DMS 273 (cell line): Measurements from ENCODE around the gene IL22.
A peak's percentile ranks its signal among the peaks of the same experiment; 100 is the strongest.

Source experiments
- DNase-seq: peaks from one replicate; lab custom pipeline; 2025; ENCODE audit not compliant: unreplicated experiment; lab: John Stamatoyannopoulos, UW

IL22 gene

DNA sequence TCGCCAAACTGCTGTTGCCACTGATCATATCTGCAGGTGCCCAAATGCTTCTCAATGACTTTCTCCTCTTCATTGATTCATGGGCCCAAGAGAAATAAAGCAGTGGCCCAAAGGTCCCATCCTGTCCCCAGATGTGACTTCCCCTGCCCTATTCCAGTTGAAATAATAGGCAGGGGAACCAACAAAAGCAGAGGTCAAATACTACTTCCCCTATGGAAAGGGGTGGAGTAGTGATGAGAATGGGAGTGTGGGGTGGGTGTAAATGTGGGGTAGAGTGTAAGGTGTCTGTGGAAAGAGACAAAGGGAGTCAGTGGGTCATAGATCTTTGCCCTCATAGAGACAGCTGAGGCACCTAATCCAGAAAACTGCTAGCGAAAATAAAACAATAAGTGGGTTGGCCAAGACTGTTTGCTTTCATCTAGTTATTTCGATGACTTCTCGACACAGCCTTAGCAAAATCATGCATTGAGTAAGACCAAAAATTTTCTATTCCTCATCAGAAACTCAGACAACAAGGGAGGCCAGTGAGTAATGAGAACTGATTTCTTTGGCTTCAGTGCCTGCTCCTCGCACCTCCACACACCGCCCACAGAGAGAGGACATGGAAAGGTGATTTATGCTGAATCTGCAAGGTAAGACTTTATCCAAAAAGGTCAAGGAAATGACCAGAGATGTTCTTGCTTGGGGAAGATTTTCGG is 10.9 kb upstream of the IL22 start:
- DNase-seq: no peak

DNA sequence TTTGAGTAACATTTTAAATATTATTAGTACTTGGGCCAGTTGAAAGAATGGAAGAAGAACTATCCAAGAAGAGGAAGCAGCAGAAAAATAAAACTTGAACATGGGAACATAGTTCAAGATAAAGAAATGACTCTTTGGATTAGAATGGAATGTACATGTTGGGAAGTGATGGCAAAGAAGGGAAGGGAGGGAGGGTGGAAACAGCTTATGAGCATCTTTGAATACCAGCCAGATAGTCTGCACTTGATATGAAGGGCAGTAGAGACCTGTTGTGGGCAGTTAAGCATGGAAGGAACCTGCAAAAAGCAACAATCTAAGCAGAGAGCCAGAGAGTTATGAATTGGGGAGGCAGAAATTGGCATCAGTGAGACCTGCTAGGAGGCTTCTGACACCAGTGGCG is 10.0 kb upstream of the IL22 start:
- no peak for DNase-seq

DNA sequence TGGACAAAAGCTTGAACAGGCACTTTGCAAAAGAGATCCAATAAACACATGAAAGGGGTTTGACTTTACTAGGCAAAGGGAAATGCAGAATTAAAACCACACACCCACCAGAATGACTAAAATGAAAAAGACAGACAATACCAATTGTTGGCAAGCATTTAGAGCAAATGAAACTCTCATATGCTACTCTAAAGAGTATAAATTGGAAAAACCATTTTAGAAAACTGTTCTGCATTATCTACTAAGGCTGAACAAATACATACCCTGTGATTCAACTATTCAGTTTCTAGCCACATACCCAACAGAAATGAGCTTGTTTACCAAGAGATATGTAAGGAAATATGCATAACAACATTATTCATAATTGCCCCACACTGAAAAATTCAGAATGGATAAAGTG is 8.5 kb upstream of the IL22 start:
- no peak for DNase-seq

DNA sequence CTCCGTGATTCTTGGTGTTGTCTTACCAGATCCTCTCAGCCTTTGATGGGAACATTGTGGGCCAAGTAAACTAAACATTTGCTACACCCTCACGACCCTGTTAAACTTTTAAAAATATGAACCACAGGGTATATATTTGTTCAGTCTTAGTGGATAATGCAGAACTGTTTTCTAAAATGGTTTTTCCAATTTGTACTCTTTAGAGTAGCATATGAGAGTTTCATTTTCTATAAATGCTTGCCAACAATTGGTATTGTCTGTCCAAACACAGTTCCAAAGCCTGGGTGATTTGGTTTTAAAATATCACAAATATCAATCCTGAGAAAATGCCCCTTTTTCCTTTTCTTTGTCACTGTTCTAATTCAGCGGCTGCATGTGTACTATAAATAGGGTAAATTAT is 6.7 kb upstream of the IL22 start:
- DNase-seq: no peak

DNA sequence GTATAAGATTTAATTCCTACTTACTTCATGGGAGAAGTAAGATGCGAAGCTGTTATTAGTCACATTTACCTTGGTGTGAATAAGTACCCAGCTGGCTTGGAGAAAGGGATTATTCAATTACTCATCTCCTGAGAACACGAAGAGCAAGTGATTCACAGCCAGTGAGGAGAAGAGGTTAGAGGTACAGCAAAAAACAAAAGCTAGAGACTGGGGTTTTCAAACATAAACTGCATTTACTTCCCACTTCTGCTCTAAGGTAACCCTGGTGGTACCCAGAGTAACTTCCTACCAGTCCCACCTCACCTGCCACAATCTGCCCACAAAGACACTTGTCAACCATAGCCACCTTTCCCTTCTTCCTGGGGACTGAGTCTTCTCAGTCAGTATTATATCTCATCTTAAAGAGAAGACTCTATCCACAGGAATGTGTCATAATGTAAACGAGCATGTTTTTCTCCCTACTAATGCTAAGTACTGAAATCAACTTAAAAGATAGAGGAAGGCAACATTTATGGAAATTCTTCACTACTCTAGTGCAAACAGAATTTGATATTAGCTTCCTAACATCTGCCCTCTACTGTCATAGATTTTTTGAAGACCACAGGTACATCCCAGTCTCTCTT is 6.0 kb upstream of the IL22 start:
- no peak for DNase-seq

DNA sequence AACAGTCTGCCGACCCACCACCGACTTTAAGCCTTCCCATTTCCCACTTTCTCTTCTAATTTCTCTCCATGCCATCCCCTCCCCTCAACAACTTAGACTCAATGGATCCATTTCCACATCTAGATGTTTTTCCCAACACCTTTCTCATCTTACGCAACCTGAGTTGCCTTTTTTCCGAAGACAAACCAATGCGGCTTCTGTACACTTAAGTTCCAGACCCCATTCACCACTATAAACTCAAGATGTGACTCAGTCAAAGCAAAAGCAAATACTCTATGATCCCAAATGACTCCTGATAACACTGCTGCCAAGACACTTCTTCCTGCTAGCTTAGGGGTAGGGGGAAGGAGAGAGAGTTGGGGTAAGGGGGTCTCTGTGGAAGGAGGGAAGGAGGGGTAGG is 1.3 kb downstream of the IL22 start:
- no peak for DNase-seq

DNA sequence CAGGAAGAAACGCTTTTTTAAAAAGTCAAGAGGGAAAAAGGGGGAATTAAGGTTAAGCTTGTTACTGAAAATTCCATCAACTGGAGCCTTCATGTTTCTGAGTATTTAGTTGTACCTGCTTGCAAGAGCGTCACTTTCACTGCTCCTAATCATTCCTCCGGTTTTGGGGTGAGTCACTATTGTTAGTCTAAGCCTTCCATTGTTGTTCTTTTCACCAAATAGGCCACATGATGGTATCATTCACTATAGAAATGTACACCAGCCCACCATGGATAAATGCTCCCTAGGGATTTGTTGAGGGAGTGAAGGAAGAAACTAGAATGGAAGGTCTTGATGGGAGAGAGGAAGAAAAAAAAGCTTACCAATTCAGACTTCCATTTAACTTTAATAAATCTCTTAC is 3.0 kb downstream of the IL22 start:
- DNase-seq: no peak

DNA sequence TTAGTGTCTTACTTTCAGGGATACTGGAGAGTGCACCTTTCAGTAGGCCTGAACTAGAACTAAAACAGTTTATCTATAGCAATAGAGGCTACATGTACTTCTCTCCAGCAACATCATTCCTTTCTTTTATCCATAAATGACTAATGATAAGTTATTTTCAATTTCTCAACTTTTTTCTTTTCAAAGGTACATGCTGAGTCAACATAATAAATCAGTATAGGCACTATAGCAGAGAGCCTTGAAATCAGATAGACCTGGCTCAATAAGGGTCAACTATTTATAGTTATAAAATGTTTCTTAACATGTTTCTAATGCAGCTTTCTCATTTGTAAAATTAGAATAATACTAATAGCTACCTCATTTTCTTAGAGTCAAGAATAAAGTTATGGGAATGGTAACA is 5.6 kb downstream of the IL22 start:
- no peak for DNase-seq

DNA sequence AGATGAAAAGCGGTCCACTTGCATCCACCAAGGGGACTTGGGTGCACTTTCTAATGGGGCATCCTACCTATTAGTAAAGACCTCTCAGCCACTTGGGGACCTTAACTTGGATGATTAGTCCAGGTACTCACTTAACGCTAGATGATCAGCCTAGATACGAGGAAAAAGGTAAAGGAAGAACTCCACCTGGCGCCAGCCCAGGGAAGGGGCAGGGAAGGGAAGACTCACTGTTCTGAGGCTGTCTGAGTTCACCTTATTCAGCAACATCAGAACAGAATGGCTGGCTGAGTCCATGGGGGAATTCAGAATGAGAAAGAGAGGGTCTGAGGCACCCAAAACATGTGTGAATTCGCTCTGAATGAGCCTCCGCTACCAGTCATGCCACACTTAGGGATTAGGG is 7.1 kb downstream of the IL22 start:
- DNase-seq: no peak

DNA sequence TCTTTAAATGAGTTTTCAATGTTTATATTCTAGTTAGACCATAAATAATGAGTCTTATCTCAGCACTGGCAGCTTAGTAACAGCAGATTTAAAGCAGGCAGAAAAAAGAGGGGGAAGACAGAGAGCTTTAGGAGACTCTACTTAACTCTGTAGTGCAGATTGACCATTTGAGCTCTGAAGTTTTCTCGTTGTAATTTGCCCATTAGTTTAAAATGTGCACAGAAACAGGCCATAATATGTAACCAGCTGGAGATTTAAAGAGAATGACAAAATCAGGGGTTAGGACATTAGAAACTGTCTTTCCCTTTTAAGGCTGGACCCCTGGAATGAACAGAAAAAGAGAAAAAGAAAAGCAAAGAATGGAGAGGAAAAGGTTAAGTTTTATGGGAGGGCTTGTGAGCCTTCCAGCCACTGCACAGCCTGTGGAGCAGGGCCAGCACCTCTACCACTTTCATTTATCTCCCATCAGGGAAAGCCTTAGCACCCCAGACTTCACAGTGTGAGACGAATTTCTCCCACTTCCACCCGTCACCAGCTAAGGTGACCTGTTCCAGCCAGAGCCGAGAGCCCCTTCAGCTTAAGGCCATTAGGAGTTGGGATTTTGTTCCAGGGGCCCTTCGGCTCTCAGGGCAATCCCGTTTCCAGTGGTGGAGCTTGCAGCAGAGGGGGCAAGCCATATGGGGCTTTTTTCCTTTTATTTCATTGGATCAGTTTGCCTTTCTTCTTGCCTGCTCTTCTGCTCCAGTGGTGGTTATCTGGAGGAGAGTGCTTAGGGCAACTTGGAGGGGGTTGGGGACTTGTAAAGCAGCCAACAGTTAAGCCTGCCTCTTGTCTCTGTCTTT is 8.0 kb downstream of the IL22 start:
- DNase-seq: peak; percentile 57

DNA sequence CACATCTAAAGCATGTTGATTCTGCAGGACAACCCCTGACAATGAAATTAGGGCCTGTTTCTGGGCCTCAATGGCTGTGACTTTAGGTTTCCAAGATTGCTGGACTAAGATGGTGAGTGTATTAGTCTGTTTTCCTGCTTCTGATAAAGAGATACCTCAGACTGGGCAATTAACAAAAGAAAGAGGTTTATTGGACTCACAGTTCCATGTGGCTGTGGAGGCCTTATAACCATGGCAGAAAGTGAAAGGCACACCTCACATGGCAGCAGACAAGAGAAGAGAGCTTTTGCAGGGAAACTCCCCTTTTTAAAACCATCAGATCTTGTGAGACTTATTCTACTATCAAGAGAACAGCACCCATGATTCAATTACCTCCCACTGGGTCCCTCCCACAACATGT is 10.6 kb downstream of the IL22 start:
- DNase-seq: no peak

DNA sequence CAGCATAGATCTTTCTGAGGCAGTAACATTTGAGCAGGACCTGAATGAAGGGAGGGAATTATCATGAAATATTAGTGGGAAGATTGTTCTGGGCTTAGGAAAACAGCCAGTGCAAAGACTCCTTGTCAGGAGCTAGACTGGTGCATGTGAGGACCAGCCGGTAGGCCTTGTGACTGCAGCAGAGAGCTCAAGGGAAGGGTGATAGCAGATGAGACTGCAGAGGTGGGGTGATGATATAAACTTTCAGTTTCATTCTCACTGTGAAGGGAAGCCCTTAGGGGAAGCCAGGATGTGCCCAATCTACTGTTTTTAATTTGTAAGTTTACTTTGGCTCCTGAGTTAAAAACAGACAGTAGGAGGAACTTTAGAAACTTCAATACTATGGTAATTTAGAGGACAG is 12.4 kb downstream of the IL22 start:
- DNase-seq: no peak

DNA sequence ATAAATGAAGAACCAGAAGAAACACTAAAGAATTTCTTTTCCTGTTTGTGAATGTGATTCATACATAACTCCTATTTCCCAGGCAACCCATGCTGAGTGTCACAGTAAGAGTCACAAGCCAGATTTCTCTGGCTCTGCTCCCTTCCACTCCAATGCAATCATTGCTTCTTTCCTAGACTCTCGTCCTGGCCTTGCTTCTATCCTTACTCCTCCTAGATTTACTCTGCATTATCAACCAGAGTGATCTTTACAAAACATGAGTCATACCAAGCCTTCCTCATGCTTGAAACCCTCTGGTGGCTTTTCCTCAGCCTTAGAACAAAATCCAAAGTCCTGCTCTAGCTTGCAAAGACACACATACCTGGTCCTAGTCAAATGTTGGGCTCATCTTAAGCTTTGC is 13.3 kb downstream of the IL22 start:
- DNase-seq: no peak

DNA sequence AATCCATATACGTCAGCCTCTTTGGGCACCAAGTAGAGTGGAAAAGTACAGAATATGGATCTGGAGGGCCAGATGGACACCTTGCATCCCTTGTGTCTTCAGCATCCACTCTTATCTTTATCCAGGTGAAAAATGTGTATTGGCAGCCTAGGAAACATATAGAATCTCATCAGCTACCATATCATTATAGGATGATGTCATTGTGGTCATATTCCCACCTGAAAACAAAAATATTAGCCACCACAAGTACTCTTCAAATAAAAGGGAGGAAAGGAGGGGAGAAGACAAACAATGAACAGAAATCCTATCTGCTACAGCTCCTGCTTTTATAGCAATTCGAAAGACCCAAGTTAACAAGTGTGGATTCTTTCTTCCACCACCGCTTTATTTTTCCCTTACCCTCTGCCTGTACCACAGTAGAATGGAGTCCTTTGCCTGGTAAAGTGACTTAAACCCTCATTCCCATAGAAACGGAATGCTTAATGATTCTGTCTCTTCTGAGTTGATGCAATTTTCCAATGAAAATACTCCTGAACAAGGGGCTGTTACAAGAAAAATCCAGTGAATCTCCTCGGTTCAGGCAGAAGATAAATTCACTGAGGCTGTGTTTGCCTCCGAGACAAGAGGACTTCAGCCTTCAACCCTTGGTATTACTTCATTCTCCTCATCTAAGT is 14.0 kb downstream of the IL22 start:
- no peak for DNase-seq

DNA sequence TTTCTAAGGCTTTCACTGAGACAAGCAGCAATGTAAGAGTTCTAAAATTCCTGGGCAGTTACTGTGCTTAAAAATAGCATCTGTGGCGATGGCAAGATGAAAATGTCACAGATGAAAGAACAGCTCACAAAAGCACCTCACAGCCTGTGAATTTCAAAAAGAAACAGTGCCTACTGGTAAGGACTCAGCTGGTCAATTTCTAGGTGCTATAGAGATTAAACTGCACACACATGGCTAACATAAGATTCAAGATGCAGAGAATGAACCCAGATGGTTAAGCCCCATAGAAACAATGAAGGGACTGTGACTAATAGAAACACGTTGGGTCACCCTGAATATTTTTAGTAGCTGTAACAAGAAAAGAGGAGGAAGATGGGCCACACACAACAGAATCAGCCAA is 15.8 kb downstream of the IL22 start:
- no peak for DNase-seq

DNA sequence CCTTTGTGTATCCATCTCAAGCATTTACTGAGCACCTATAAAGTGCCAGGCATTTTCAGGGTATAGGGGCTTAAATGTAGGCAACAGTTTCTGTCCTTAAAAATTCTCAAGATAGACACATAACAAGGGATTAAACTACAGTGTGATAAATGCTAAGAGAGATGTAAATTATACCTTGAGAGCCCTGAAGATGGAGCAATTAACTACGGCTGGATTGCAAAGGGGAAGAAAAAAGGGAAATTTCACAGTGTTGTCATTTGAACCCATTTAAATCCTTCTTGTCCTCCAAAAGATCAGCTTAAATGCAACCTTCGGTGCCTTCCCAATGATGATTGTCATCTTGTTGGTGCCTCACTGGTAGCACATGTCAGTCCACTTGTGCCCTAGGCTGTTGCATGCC is 16.3 kb downstream of the IL22 start:
- no peak for DNase-seq

DNA sequence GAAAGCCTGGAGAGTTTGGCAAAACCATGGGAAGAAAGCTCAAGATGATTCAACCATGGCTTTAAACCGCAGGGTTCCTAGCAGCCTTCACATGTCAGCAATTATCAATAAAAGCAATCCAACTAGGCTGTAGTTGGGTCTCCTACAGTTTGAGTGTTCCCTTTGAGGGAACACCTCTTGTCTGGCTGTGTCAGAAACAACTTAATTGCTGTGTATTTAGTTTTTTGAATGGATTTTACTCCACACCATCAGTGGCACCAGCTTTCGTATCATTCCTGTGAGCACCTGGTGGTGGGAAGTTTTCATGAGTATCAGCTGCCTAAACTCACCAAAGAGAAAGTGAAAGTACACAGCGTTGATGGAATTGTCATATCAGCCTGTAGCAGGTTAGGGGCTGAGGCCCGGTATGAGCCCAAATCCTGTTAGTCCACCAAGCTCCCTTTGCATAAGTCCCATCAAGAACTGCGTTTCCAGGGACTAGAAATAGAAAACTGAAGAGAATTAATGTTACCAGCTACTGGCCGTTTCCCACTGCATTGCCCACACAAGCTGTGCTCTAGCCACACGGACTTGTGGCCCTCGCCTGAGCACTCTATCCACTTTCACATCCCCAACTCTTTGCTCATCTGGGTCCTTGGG is 16.9 kb downstream of the IL22 start:
- DNase-seq: peak; percentile 7

DNA sequence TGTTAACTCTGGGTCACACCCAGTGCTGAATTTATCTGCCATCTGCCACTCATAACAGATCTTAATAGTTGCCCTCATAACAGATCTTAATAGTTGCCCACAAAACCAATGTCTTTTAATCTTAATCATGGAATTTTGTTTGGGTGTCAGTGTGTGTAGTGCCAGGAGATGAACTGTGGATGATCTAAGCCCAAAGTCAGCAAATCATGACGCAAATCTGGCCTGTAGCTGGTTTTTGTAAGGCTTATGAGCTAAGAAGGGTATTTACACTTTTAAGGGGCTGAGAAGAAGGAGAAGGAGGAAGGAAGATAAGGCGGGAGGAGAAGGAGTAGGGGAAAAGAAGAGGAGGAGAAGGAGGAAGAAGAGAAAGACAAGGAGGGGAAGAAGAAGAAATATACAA is 17.8 kb downstream of the IL22 start:
- DNase-seq: no peak

DNA sequence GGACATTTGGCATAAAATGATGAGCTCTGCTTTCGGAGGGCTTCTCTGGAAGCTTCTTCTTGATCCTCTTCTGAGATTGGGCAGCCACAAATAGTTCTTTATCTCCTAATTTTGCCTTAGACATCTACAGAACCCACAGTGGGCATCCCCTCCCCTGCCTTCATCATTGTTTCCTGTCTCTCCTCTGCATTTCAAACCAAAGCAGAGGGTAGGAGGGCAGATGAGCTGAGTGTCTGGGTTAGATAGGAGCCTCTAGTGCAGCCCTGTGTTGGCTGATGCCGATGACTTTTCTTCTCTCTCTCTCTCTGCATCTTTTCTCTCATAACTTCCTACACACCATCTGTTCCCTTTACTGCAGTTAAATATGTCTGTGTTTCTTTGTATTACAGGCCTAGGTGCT is 19.3 kb downstream of the IL22 start:
- DNase-seq: peak; percentile 6

DNA sequence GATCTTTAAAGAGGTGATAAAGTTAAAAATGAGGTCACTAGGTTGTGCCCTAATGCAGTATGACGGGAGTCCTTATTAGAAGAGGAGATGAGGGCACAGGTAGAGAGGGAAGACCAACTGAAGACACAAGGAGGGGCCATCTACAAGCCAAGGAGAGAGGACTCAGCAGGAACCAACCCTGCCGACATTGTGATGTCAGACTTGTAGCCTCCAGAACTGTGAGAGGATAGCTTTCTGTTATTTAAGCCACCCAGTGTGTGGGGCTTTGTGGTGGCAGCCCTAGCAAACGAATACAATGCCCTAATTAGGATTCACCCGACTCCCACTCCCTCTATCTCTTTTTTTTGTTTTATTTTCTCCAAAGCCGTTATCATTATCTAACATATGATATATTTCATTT is 19.9 kb downstream of the IL22 start:
- DNase-seq: no peak

DNA sequence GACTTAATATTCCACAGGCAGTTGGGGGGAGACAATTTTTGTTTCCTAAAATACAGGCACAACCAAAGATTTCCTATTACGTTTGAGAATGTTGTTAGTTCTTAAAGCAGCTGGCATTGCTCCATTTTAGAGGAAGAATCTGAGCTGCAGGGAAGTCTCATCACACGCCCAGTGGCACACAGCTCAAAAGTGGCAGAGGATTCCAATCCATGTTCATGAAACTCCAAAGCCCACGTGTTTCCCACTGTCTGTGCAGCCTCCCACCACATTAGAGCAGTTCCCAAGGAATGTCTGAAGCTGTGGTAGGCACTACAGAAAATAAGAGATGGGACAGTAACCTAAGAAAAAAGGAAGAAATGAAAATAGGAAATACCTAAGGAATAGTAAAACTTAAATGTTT is 21.7 kb downstream of the IL22 start:
- no peak for DNase-seq
